Adrenal gland (tissue), 12 donors: ENCODE results near the gene SELENOO. TPM values are rescaled to one million over a fixed set of nuclear protein-coding genes. Genes with fewer than 3 reads are reported as not detected.
A peak's percentile ranks its signal among the peaks of the same experiment; 100 is the strongest.

Experiments used
- DNase-seq, 7 donors: peaks; one replicate each; pipeline ENCODE4 v3.0.0-alpha.2; 2019 to 2020
- H3K27ac ChIP-seq, 5 donors: fragments of 200-600 bp; sonication (generic) in 4 of 5; 1 replicate in 3 of 5; 2 replicates in 2 of 5; pipeline versions ENCODE4 v1.5.1 to v1.8.0; 2016 to 2020; ENCODE audit warnings: mild to moderate bottlenecking in 1 of 5
- H3K27me3 ChIP-seq: fragments of 200-600 bp; 2 replicates; pipeline ENCODE4 v1.8.0; 2021
- H3K36me3 ChIP-seq, 2 donors: fragments of 200-600 bp; replicated peaks in 1 of 2; 1 replicate in 1 of 2; 2 replicates in 1 of 2; pipeline versions ENCODE4 v1.5.1 to v1.8.0; 2018 to 2022
- H3K4me1 ChIP-seq, 2 donors: fragments of 200-600 bp; replicated peaks in 1 of 2; 1 replicate in 1 of 2; 2 replicates in 1 of 2; pipeline versions ENCODE4 v1.5.1 to v1.8.0; 2018 to 2021
- H3K4me3 ChIP-seq, 4 donors: fragments of 200-600 bp; sonication (generic) in 3 of 4; one replicate each; pipeline ENCODE4 v1.5.1; 2016 to 2018
- H3K9me3 ChIP-seq, 3 donors: fragments of 200-600 bp; sonication (generic) in 1 of 3; replicated peaks in 1 of 3; 1 replicate in 2 of 3; 2 replicates in 1 of 3; pipeline versions ENCODE4 v1.5.1 to v1.8.0; 2016 to 2021
- CTCF ChIP-seq, 6 experiments: fragments of 450-650 bp in 4 of 6; fragments of 200-600 bp in 2 of 6; sonication (generic) in 1 of 6; IDR thresholded peaks; 1 replicate in 5 of 6; 2 replicates in 1 of 6; pipeline versions ENCODE4 v1.5.1 to v1.8.0; 2016 to 2021; ENCODE audit warnings: antibody characterized with exemption in 6 of 6, mild to moderate bottlenecking in 2 of 6, moderate library complexity in 1 of 6
- POLR2A ChIP-seq, 2 donors: fragments of 450-650 bp; IDR thresholded peaks; one replicate each; pipeline ENCODE4 v1.6.1; 2017; ENCODE audit warnings: antibody characterized with exemption in 2 of 2, mild to moderate bottlenecking in 2 of 2, moderate library complexity in 1 of 2
- WGBS, 4 donors: extraction: QIAGEN DNeasy Blood & Tissue Kit in 2 of 4; methylation state at CpG; one replicate each; pipeline versions ENCODE4 v1.1.5 to v1.1.7; 2013 to 2017; 5-methylcytosine and 5-hydroxymethylcytosine counted together
- intact Hi-C, 2 donors: fragments of 100-400 bp; cut with DNase I; formaldehyde crosslinking; loops; one replicate each; pipeline versions ENCODE4 v1.14.1 to v1.15.0; 2022 to 2023
- polyA plus RNA-seq, 3 donors: library from polyadenylated mRNA; stranded (reverse); fragments of 200-250 nt in 2 of 3; fragments of 350-450 nt in 1 of 3; fragmentation: Illumina TruSeq in 1 of 3; extraction: RNeasy Lipid Tissue Mini Kit (QIAGEN cat#74804) in 1 of 3; gene quantifications; one replicate each; pipeline ENCODE4 v1.2.3, GENCODE V29; 2013 to 2014
- total RNA-seq, 9 donors: library from RNA; depleted of rRNA in 4 of 9; stranded (reverse); fragments of >200 nt in 4 of 9; fragments of 120-200 nt in 1 of 9; fragmentation: NEBNext Ultra II Directional in 1 of 9; extraction: Animal tissue kit (Norgen Biotek cat#: 25700) in 1 of 9; gene quantifications; one replicate each; pipeline versions ENCODE4 v1.1.0 to v1.2.4, GENCODE V29; 2013 to 2023
- donor health status: healthy with polysubstance abuse.
- donor health status: Bipolar disorder and iron deficiency.
- donor health status: DM: yes; HTN: yes; CAD: no.
- donor health status: DM: no; HTN: no; CAD: no.
- donor health status: DM: no; HTN: no; CAD: no.
- donor health status: DM: yes; HTN: yes; CAD: no.

Gene SELENOO
- total and polyA plus RNA-seq, 12 donors: 1.9 to 89.0 (median 35.8) TPM

GRCh38 chr22:50184902-50185374, 15.9 kb upstream of the SELENOO start:
- intact Hi-C loops: no loop called here
- Histone ChIP-seq H3K36me3 (no peaks in the 10 kb centered on the region), H3K9me3 (no peaks in the 10 kb centered on the region), H3K4me3 (peak overlapping the region in 2 of 4 donors; percentile 5 to 91), H3K4me1 (peaks cover 10 to 36% of the 10 kb centered on the region in 2 donors), H3K27me3 (no peaks in the 10 kb centered on the region), H3K27ac (peak overlapping the region in 1 of 5 donors; percentile 58)
- peak in 1 of 7 donors; percentile 20 for DNase-seq
- 34 to 61% (median 40%) methylated on average over 23 to 63 of the region's 63 CpGs for WGBS, 4 donors
- TF ChIP-seq POLR2A (IDR thresholded peaks at IDR 0.05): no peak
- no peak for TF ChIP-seq CTCF (IDR thresholded peaks at IDR 0.05)

GRCh38 chr22:50185375-50186087, 15.3 kb upstream of the SELENOO start, which contains the start of gene TRABD:
Gene TRABD (plus strand): TSS chr22:50185913. CDS start chr22:50193061, 7,148 bp downstream.
- Histone ChIP-seq H3K9me3 (no peaks in the 10 kb centered on the region), H3K4me3 (peak within 1 kb of the TSS in 2 of 4 donors; percentile 45 to 91), H3K36me3 (no peaks in the 10 kb centered on the region), H3K27ac (peak within 1 kb of the TSS in 2 of 5 donors; percentile 47 to 58), H3K27me3 (no peaks in the 10 kb centered on the region), H3K4me1 (peaks cover 16 to 42% of the 10 kb centered on the region in 2 donors)
- WGBS, 4 donors: 1% methylated on average over 19 to 87 of the region's 90 CpGs; no CpG with 5 or more reads in 1 of the 4 donors
- intact Hi-C loops: no loop called here
- peak; percentile 88 to 93 (median 91) for DNase-seq
- TF ChIP-seq CTCF (IDR thresholded peaks at IDR 0.05) (no peak), POLR2A (IDR thresholded peaks at IDR 0.05) (no peak)

- WGBS, 4 donors: 0 to 1% (median 1%) methylated on average over 3 to 47 of the region's 47 CpGs; no CpG with 5 or more reads in 1 of the 4 donors
- peak in 1 of 7 donors; percentile 38 for DNase-seq
- Histone ChIP-seq H3K36me3 (no peaks in the 10 kb centered on the region), H3K27me3 (no peaks in the 10 kb centered on the region), H3K9me3 (no peaks in the 10 kb centered on the region), H3K4me1 (peaks cover 23 to 49% of the 10 kb centered on the region in 2 donors), H3K27ac (peak overlapping the region in 2 of 5 donors; percentile 47 to 58), H3K4me3 (peak overlapping the region in 2 of 4 donors; percentile 45 to 91)
- TF ChIP-seq POLR2A (IDR thresholded peaks at IDR 0.05) (no peak), CTCF (IDR thresholded peaks at IDR 0.05) (no peak)
- intact Hi-C loops: no loop called here
Observed at GRCh38 chr22:50186181-50186714, 14.6 kb upstream of the SELENOO start.

GRCh38 chr22:50186761-50187523, 13.9 kb upstream of the SELENOO start:
- no peaks in the 10 kb centered on the region for H3K9me3 ChIP-seq
- H3K4me3 ChIP-seq: peak overlapping the region in 2 of 4 donors; percentile 45 to 91
- intact Hi-C loops: no loop called here
- H3K36me3 ChIP-seq: no peaks in the 10 kb centered on the region
- WGBS, 4 donors: 44 to 58% (median 51%) methylated on average over 7 to 26 of the region's 26 CpGs
- peak in 1 of 7 donors; percentile 43 for DNase-seq
- H3K27ac ChIP-seq: peak overlapping the region in 2 of 5 donors; percentile 47 to 58
- no peaks in the 10 kb centered on the region for H3K27me3 ChIP-seq
- TF ChIP-seq POLR2A (IDR thresholded peaks at IDR 0.05) (no peak), CTCF (IDR thresholded peaks at IDR 0.05) (no peak)
- H3K4me1 ChIP-seq: peaks cover 24 to 51% of the 10 kb centered on the region in 2 donors
